Uterus (tissue), 4 donors: ENCODE measurements around the gene ASB17. TPM values are rescaled to one million over a fixed set of nuclear protein-coding genes. Genes with fewer than 3 reads are reported as not detected.
"Not testable (repeated sequence)": the region's sequence is repeated elsewhere in the genome, so short reads cannot be mapped to it uniquely, and the experiment has no call there.

Experiments used
- DNase-seq, 2 donors: peaks; one replicate each; pipeline ENCODE4 v3.0.0-alpha.2; 2019 to 2020
- H3K27ac ChIP-seq, 2 donors: fragments of 200-600 bp; sonication (generic); 1 replicate in 1 of 2; 2 replicates in 1 of 2; pipeline ENCODE4 v1.5.1; 2016 to 2018
- H3K27me3 ChIP-seq, 2 donors: fragments of 200-600 bp; sonication (generic); one replicate each; pipeline ENCODE4 v1.5.1; 2018 to 2019; ENCODE audit warnings: control low read depth in 1 of 2
- H3K36me3 ChIP-seq, 2 donors: fragments of 200-600 bp; sonication (generic); one replicate each; pipeline ENCODE4 v1.5.1; 2019; ENCODE audit warnings: control low read depth in 1 of 2
- H3K4me1 ChIP-seq, 2 donors: fragments of 200-600 bp; sonication (generic); one replicate each; pipeline ENCODE4 v1.5.1; 2018 to 2019; ENCODE audit warnings: control low read depth in 1 of 2
- H3K4me3 ChIP-seq, 2 donors: fragments of 200-600 bp; sonication (generic); 1 replicate in 1 of 2; 2 replicates in 1 of 2; pipeline ENCODE4 v1.5.1; 2018 to 2019; ENCODE audit warnings: mild to moderate bottlenecking in 1 of 2
- H3K9me3 ChIP-seq, 2 donors: fragments of 200-600 bp; sonication (generic); one replicate each; pipeline ENCODE4 v1.5.1; 2019; ENCODE audit warnings: control low read depth in 1 of 2
- POLR2A ChIP-seq, 2 donors: fragments of 450-650 bp; IDR thresholded peaks; one replicate each; pipeline ENCODE4 v1.6.1; 2016; ENCODE audit warnings: antibody characterized with exemption in 2 of 2, mild to moderate bottlenecking in 1 of 2, moderate library complexity in 1 of 2
- intact Hi-C: fragments of 100-400 bp; cut with DNase I; formaldehyde crosslinking; loops from one replicate; pipeline ENCODE4 v1.15.1; 2023; ENCODE audit warnings: low total_unique reads
- total RNA-seq, 4 donors: library from RNA; depleted of rRNA in 3 of 4; stranded (reverse); fragments of >200 nt in 3 of 4; gene quantifications; one replicate each; pipeline versions ENCODE4 v1.1.0 to v1.2.4, GENCODE V29; 2014 to 2023
- TF ChIP-seq, protein P1 (sequence below), 4 experiments: fragments of 200-600 bp in 2 of 4; fragments of 450-650 bp in 2 of 4; sonication (generic) in 2 of 4; IDR thresholded peaks; one replicate each; pipeline ENCODE4 v1.5.1; 2016 to 2019; ENCODE audit warnings: antibody characterized with exemption in 4 of 4, mild to moderate bottlenecking in 2 of 4, moderate library complexity in 1 of 4
- donor health status: DM: yes; HTN: yes; CAD: no.

ASB17 gene
- total RNA-seq, 4 donors from 2014 or later = not detected

DNA sequence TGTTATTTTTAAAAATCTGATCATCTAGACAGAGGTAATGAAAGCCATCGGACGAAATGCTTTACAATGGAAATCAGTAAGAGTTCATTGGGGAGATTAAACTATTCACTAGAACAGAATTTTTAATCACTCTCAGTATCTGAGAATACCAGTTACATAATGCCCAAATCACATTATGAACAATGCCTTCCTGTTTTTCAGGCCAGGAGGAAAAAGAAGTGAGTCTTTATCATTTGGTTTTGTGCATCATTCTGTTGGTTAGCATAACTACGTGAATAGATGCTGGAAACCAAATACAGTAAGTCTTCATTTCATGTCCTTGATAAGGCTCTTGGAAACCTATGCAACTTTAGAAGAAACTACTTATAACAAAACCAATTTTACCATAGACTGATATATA lies 18.0 kb upstream of the ASB17 start:
- Histone ChIP-seq H3K27me3 (no peaks in the 10 kb centered on the region), H3K27ac (no peak overlapping the region), H3K9me3 (no peaks in the 10 kb centered on the region), H3K4me1 (no peaks in the 10 kb centered on the region), H3K36me3 (no peaks in the 10 kb centered on the region), H3K4me3 (no peak overlapping the region)
- DNase-seq = no peak
- intact Hi-C loops = no loop called here
- TF ChIP-seq POLR2A (IDR thresholded peaks at IDR 0.05) = no peak

GRCh38 chr1:75943037-75943436 lies 10.8 kb upstream of the ASB17 start:
- H3K9me3 ChIP-seq, intact Hi-C loops, H3K36me3 ChIP-seq, H3K4me3 ChIP-seq, DNase-seq, H3K4me1 ChIP-seq, H3K27ac ChIP-seq, H3K27me3 ChIP-seq: not testable (repeated sequence)

DNA sequence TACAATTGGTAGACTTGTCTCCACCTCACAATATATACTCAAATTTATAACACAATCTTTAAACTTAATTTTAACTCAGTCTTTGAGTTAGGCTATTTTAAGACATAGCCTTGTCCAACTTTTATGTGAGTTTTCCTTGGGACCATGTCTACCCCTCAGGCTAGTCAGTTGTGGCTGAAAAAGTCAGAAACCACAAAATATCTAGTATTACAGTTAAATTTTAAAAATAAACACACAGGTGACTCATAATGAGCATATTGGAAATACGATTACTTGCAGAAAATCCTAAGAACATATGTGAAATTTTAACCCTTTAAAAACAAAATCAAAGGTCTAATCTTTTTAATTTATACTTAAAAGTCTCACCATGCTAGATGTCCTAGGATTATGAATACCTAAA lies 4.8 kb upstream of the ASB17 start:
- Histone ChIP-seq H3K4me1 (no peaks in the 10 kb centered on the region), H3K36me3 (no peaks in the 10 kb centered on the region), H3K27me3 (no peaks in the 10 kb centered on the region), H3K4me3 (no peak overlapping the region), H3K27ac (no peak overlapping the region), H3K9me3 (no peaks in the 10 kb centered on the region)
- intact Hi-C loops = no loop called here
- TF ChIP-seq, protein P1, sequence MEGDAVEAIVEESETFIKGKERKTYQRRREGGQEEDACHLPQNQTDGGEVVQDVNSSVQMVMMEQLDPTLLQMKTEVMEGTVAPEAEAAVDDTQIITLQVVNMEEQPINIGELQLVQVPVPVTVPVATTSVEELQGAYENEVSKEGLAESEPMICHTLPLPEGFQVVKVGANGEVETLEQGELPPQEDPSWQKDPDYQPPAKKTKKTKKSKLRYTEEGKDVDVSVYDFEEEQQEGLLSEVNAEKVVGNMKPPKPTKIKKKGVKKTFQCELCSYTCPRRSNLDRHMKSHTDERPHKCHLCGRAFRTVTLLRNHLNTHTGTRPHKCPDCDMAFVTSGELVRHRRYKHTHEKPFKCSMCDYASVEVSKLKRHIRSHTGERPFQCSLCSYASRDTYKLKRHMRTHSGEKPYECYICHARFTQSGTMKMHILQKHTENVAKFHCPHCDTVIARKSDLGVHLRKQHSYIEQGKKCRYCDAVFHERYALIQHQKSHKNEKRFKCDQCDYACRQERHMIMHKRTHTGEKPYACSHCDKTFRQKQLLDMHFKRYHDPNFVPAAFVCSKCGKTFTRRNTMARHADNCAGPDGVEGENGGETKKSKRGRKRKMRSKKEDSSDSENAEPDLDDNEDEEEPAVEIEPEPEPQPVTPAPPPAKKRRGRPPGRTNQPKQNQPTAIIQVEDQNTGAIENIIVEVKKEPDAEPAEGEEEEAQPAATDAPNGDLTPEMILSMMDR (IDR thresholded peaks at IDR 0.05) = no peak
- no peak for TF ChIP-seq POLR2A (IDR thresholded peaks at IDR 0.05)
- DNase-seq = no peak

DNA sequence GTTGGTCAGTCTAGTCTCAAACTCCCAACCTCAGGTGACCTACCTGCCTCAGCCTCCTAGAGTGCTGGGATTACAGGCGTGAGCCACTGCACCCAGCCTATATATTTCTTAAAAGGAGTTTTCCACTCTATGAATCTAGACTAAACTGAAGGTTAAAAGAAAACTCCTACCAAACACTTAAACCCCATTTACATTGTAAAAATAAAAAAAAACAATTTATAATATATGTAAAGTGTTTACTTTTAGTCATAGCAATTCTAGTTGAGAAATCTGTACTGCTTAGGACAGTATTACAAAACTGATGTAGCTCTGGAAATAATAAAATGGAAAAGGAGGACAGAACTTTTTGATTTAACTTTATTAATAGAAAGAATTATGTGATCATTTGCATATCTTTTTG lies 9.5 kb downstream of the ASB17 start:
- intact Hi-C loops = no loop called here
- H3K27ac ChIP-seq = no peak overlapping the region

DNA sequence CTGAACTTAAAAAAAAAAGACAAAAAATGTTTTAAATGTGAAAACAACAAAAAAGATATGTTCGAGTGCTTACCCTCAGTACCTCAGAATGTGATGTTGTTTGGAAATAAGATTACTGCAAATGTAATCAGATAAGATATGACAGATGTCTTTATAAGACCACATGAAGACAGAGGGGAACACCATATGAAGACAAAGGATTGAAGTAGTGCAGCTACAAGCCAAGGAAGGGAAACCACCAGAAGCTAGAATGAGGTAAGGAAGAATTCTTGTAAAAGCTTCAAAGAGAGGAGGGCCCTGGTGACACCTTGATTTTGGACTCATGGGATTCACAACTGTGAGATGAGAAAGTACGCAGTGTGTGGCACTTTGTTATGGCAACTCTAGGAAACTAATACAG lies 15.4 kb downstream of the ASB17 start:
- Histone ChIP-seq H3K9me3 (no peaks in the 10 kb centered on the region), H3K4me3 (no peak overlapping the region), H3K36me3 (no peaks in the 10 kb centered on the region), H3K4me1 (no peaks in the 10 kb centered on the region), H3K27ac (no peak overlapping the region), H3K27me3 (no peaks in the 10 kb centered on the region)
- DNase-seq = no peak
- TF ChIP-seq, protein P1 (IDR thresholded peaks at IDR 0.05) = no peak
- no peak for TF ChIP-seq POLR2A (IDR thresholded peaks at IDR 0.05)
- intact Hi-C loops = no loop called here

More for the DNA sequence above, 9.5 kb downstream of the ASB17 start:
- Histone ChIP-seq H3K4me1 (no peaks in the 10 kb centered on the region), H3K27me3 (no peaks in the 10 kb centered on the region), H3K4me3 (no peak overlapping the region), H3K9me3 (no peaks in the 10 kb centered on the region), H3K36me3 (no peaks in the 10 kb centered on the region)
- no peak for TF ChIP-seq POLR2A (IDR thresholded peaks at IDR 0.05)
- TF ChIP-seq, protein P1 (IDR thresholded peaks at IDR 0.05) = no peak
- no peak for DNase-seq

GRCh38 chr1:75908717-75909152 lies 23.5 kb downstream of the ASB17 start:
- Histone ChIP-seq H3K27ac (no peak overlapping the region), H3K9me3 (peaks cover 0 to 6% of the 10 kb centered on the region in 2 donors), H3K36me3 (no peaks in the 10 kb centered on the region), H3K27me3 (no peaks in the 10 kb centered on the region), H3K4me1 (no peaks in the 10 kb centered on the region), H3K4me3 (no peak overlapping the region)
- no peak for DNase-seq
- TF ChIP-seq, protein P1 (IDR thresholded peaks at IDR 0.05) = no peak
- TF ChIP-seq POLR2A (IDR thresholded peaks at IDR 0.05) = no peak
- intact Hi-C loops = no loop called here
